ENCODE data around the gene ATG7. TPM values are rescaled to one million over a fixed set of nuclear protein-coding genes. Genes with fewer than 3 reads are reported as not detected.
A peak's percentile ranks its signal among the peaks of the same experiment; 100 is the strongest.

The ATG7 gene
- polyA plus RNA-seq, 1 donor, result 16.6 TPM

DNA sequence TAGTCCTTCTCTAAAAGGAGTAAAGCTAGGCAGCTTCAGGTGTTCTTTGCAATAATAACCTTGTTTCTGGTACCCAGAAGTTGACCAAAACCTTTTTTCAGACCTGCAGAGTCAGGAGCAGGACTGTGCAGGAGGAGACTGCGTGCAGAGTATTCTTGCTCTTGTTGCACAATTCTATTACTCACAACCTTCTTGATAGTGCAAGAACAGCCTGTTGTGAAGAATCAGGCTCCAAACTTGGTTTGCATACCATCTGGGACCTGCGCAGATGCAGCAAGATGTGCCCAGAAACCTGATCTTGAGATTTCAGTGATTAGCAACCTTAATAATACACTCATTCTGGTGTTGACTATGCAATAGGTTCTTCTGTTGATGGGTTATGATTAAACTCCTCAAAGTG lies 111.9 kb downstream of the ATG7 start:
- DNase-seq, result no peak
- no peaks in the 10 kb centered on the region for H3K9me3 ChIP-seq (ENCODE audit: control insufficient read depth, low read depth, low read length)
- H3K4me3 ChIP-seq (ENCODE audit: low read length), result no peak overlapping the region
- WGBS (ENCODE audit: insufficient coverage, low lambda C conversion rate), result no CpG with 5 or more reads among the region's 2 CpGs
- H3K27ac ChIP-seq (ENCODE audit: low read length), result no peak overlapping the region
- no peaks in the 10 kb centered on the region for H3K27me3 ChIP-seq (ENCODE audit: control insufficient read depth, insufficient read depth, low read length)
- H3K4me1 ChIP-seq (ENCODE audit: control insufficient read depth, insufficient read depth, low read length), result no peaks in the 10 kb centered on the region
- H3K36me3 ChIP-seq (ENCODE audit: control insufficient read depth, insufficient read depth, low read length), result peaks cover 2% of the 10 kb centered on the region

DNA sequence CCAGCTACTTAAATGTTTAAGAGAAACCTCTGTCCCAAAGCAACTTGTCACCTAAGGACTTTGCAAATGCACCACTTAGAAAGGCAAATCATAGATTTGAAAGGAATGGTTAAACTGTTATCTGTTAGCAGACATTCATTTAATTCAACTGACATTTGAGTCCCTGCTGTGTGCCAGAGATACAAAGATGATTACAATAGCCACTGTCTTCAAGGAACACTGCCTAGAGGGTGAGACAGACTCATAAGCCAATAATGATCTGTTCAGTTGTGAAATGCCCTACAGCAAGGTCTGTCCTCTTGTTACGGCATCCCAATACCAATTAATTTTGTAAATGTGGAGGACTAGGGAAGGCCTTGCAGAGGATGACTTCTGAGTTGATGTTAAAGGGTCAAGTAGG lies 113.1 kb downstream of the ATG7 start:
- WGBS (ENCODE audit: insufficient coverage, low lambda C conversion rate), result 100% methylated on average over 1 of the region's 1 CpG
- Histone ChIP-seq H3K27ac (ENCODE audit: low read length) (no peak overlapping the region), H3K4me1 (ENCODE audit: control insufficient read depth, insufficient read depth, low read length) (peaks cover 5% of the 10 kb centered on the region), H3K36me3 (ENCODE audit: control insufficient read depth, insufficient read depth, low read length) (peaks cover 2% of the 10 kb centered on the region), H3K9me3 (ENCODE audit: control insufficient read depth, low read depth, low read length) (no peaks in the 10 kb centered on the region), H3K4me3 (ENCODE audit: low read length) (no peak overlapping the region), H3K27me3 (ENCODE audit: control insufficient read depth, insufficient read depth, low read length) (no peaks in the 10 kb centered on the region)
- no peak for DNase-seq

DNA sequence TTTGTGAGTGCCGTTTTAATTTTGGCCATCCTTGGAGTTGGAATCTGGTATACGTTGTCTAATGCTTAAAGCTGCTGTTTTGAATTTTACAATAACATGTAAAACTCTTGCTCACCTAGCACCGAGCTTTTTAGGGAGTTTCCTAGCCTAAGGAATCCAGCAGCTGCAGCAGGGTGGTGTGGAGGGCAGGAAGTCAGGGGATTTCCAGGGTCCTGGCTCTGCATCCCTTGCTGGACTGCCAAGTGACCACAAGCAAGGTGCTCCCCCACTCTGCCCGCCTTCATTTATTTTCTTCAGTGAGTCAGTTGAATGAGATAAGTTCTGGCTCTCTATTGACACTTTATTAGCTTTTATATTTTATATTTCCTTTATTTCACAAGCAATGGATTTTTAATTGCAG lies 113.7 kb downstream of the ATG7 start:
- no peaks in the 10 kb centered on the region for H3K27me3 ChIP-seq (ENCODE audit: control insufficient read depth, insufficient read depth, low read length)
- peaks cover 2% of the 10 kb centered on the region for H3K36me3 ChIP-seq (ENCODE audit: control insufficient read depth, insufficient read depth, low read length)
- H3K27ac ChIP-seq (ENCODE audit: low read length), result no peak overlapping the region
- H3K4me3 ChIP-seq (ENCODE audit: low read length), result no peak overlapping the region
- no peak for DNase-seq
- H3K4me1 ChIP-seq (ENCODE audit: control insufficient read depth, insufficient read depth, low read length), result peaks cover 10% of the 10 kb centered on the region
- no peaks in the 10 kb centered on the region for H3K9me3 ChIP-seq (ENCODE audit: control insufficient read depth, low read depth, low read length)
- WGBS (ENCODE audit: insufficient coverage, low lambda C conversion rate), result no CpG with 5 or more reads among the region's 4 CpGs

DNA sequence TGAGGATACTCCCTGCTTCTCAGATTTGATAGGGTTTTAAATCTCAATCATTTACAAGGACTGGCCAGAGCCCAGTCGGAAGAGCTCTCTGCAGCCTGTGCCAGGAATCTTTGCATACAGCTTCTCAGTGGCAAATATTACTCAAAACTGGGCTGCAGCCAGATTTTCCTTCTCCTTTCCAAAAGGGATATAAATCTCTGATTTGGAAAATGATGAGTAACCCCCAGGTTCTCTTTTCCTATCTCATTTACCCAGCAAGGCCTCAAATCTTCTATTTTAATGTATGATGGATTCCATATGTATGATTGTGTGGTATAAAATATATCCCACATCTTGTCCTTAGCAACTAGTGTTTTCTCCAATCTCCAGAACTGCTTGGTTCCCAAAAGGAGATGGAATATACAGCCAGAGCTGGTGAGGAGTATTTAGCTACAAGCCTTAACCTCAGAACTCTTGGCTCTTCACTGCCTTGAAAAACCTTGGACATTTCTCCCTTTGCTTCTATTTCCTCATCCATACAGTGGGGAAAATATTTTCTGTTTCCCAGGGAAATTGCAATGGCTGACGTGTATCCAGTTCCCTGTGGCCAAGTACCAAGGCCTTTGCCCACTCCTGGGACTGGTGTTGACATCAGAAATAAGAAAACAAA lies 114.4 kb downstream of the ATG7 start:
- no peaks in the 10 kb centered on the region for H3K27me3 ChIP-seq (ENCODE audit: control insufficient read depth, insufficient read depth, low read length)
- H3K4me1 ChIP-seq (ENCODE audit: control insufficient read depth, insufficient read depth, low read length), result peaks cover 14% of the 10 kb centered on the region
- H3K36me3 ChIP-seq (ENCODE audit: control insufficient read depth, insufficient read depth, low read length), result peaks cover 2% of the 10 kb centered on the region
- no peaks in the 10 kb centered on the region for H3K9me3 ChIP-seq (ENCODE audit: control insufficient read depth, low read depth, low read length)
- no peak for DNase-seq
- no peak overlapping the region for H3K4me3 ChIP-seq (ENCODE audit: low read length)
- no peak overlapping the region for H3K27ac ChIP-seq (ENCODE audit: low read length)
- WGBS (ENCODE audit: insufficient coverage, low lambda C conversion rate), result no CpG with 5 or more reads among the region's 2 CpGs

DNA sequence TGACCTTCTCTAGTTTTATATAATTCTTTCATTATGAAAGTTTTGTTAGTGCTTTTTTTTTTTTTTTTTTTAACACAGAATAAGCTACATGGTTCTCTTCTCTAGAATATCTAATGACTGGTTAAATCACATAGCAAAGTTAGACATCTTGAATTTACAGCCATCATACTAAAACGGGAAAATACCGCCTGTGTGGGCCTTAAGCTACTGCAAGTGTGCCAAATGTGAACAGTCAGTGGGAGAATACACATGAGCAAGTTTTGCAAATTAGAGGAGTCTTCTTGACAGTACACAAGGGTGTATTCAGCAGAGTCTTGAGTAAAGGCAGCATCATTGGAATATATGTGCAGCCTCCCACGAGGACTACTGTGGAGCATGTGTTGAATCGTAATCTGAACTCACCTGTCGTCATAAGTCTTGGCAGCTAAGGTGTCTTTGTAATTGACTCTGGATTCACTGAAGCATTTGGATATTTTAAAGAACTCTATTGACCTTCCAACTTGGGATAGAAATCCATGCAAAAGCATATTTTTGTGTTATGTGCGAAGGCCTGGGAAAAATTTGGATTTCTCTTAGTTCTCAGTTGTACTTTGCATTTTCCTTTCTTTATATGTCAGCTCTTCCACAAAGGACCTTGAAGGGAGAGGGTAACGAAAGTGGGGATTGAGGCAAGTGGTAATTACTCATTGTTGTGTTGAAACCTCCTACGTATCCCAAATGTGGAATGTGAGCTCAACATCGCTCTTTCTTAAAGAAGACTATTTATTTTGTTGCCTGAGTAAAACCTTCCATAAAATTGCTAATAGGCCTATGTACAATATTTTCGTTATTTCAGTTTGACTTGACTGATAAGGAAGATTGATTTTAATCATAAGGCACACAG lies 117.4 kb downstream of the ATG7 start:
- Histone ChIP-seq H3K27me3 (ENCODE audit: control insufficient read depth, insufficient read depth, low read length) (no peaks in the 10 kb centered on the region), H3K4me3 (ENCODE audit: low read length) (no peak overlapping the region), H3K27ac (ENCODE audit: low read length) (no peak overlapping the region), H3K36me3 (ENCODE audit: control insufficient read depth, insufficient read depth, low read length) (no peaks in the 10 kb centered on the region), H3K4me1 (ENCODE audit: control insufficient read depth, insufficient read depth, low read length) (peaks cover 23% of the 10 kb centered on the region), H3K9me3 (ENCODE audit: control insufficient read depth, low read depth, low read length) (no peaks in the 10 kb centered on the region)
- no peak for DNase-seq
- 63% methylated on average over 2 of the region's 10 CpGs for WGBS (ENCODE audit: insufficient coverage, low lambda C conversion rate)

DNA sequence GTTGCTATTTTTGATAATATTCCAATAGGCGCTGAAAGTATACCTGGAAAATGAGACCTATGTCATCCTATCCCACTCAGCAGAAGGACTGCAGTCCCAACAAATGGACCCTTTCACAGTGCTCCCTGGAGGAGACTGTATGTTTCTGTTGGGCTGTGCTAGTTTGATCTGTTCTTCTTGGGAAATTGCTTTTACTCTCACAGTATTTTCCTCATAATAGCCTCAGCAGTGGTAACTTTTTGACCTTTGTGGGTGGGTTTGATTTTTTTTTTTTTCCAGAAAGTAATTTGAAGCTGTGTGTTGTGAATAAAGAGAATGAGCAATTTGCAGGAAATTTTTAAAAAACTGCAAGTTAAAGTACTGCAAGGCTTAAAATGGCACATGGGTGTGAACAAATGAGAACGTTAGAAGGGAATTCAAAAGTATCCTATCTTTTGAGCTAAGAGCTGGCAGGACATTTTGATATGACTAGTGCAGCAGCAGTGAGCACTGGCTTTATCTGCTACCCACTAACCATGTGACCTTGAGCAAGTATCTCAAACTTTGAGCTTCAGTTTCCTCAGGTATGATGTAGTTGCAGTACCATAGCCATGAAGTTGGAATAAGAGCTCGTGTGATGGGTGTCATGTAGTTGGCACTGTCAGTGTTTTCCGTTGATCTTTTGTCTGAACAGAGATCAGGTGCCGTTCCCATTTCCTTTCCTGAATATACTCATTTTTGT lies 118.4 kb downstream of the ATG7 start:
- Histone ChIP-seq H3K27me3 (ENCODE audit: control insufficient read depth, insufficient read depth, low read length) (no peaks in the 10 kb centered on the region), H3K27ac (ENCODE audit: low read length) (peak overlapping the region; percentile 10), H3K4me1 (ENCODE audit: control insufficient read depth, insufficient read depth, low read length) (peaks cover 23% of the 10 kb centered on the region), H3K9me3 (ENCODE audit: control insufficient read depth, low read depth, low read length) (no peaks in the 10 kb centered on the region), H3K4me3 (ENCODE audit: low read length) (no peak overlapping the region), H3K36me3 (ENCODE audit: control insufficient read depth, insufficient read depth, low read length) (no peaks in the 10 kb centered on the region)
- no CpG with 5 or more reads among the region's 5 CpGs for WGBS (ENCODE audit: insufficient coverage, low lambda C conversion rate)
- DNase-seq, result peak; percentile 30 to 70

DNA sequence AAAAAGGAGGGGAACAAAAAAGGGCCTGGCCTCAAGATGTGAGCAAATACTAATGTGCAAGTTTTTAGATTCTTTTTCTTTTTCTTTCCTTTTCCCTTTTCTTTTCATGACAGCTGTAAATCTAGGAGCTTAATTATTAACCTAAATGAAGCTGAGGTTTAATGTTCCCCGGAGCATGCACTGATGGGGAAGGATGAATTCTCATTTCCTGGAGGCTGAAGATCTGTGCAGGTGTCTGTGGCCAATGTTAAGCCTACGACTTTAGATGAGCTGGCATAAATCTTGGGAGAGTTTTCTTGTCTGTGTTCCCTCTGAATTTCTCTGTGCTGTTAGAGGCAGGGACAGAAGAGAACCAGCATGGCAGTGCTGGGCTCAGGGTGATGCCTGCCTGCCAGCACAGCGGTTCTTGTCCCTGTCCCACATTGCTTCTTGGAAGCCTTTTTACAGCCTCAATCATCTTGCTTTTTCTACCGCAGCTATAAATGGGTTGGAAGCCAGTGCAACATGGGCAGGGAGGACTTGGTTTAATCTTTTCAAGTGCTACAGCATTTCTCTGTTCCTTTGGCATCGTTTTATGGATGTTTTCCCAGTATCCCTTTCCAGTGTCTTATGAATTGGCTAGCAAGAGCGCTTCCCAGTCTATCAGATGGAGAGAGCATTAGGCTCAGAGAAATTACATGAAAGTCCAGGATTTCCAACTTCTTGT lies 119.1 kb downstream of the ATG7 start:
- H3K4me1 ChIP-seq (ENCODE audit: control insufficient read depth, insufficient read depth, low read length), result peaks cover 23% of the 10 kb centered on the region
- DNase-seq, result peak in 1 of 2 donors; percentile 74
- H3K4me3 ChIP-seq (ENCODE audit: low read length), result no peak overlapping the region
- H3K27me3 ChIP-seq (ENCODE audit: control insufficient read depth, insufficient read depth, low read length), result no peaks in the 10 kb centered on the region
- H3K27ac ChIP-seq (ENCODE audit: low read length), result peak overlapping the region; percentile 10
- whole genome bisulfite sequencing (ENCODE audit: insufficient coverage, low lambda C conversion rate), result no CpG with 5 or more reads among the region's 6 CpGs
- no peaks in the 10 kb centered on the region for H3K36me3 ChIP-seq (ENCODE audit: control insufficient read depth, insufficient read depth, low read length)
- no peaks in the 10 kb centered on the region for H3K9me3 ChIP-seq (ENCODE audit: control insufficient read depth, low read depth, low read length)

DNA sequence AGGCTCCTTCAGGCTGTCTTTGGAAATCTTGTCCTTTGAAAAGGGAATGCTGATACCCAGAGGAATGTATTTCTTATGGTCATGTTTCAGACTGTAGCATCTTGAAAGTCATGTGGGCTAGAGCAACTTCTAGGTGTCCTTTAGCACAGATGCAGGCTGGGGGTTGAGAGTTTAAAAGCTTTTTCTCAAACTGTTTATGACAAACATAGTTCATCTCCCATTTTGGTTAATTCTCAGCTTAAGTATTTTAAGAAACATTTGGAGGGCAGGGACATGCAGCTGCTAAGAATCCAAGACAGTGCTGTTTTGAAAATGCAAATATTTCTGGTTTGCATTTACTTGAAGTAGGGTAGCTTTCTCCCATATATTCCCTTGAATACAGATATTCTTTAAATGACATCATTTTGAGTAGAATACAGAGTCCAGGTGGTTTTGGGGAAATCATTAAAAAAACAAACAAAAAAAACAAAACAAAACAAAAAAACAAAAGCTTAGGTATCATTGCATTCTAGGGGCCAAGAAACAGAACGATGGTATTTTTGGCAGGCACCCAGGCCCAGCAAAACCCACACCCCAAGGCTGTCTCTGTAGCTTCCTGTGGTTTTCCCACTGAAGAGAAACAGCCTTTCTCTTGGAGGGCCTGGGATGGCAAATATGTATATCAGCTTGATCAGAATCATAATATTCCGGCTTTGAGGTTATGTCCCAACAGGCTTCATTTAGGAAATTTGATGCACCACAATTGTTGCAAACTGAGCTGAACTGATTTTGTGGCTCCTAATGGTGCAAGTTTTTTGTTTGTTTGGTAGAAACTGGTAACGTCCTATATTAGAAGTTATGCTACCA lies 120.0 kb downstream of the ATG7 start:
- no peaks in the 10 kb centered on the region for H3K9me3 ChIP-seq (ENCODE audit: control insufficient read depth, low read depth, low read length)
- H3K27me3 ChIP-seq (ENCODE audit: control insufficient read depth, insufficient read depth, low read length), result no peaks in the 10 kb centered on the region
- no peak for DNase-seq
- H3K4me3 ChIP-seq (ENCODE audit: low read length), result no peak overlapping the region
- no peak overlapping the region for H3K27ac ChIP-seq (ENCODE audit: low read length)
- peaks cover 23% of the 10 kb centered on the region for H3K4me1 ChIP-seq (ENCODE audit: control insufficient read depth, insufficient read depth, low read length)
- no peaks in the 10 kb centered on the region for H3K36me3 ChIP-seq (ENCODE audit: control insufficient read depth, insufficient read depth, low read length)
- WGBS (ENCODE audit: insufficient coverage, low lambda C conversion rate), result no CpG with 5 or more reads among the region's 3 CpGs

DNA sequence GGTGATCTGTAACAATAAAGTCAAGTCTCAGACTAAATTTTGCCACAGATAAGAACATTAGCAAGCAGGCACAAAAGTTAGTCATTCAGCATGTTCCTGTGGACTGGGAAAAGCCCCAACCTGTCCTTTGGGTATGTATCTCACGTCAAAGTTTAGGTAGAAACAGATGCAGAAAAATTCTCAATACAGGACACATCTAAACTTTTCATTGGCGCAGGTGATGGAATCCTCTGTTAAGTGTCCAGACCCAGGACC lies 120.6 kb downstream of the ATG7 start:
- H3K4me3 ChIP-seq (ENCODE audit: low read length), result no peak overlapping the region
- H3K4me1 ChIP-seq (ENCODE audit: control insufficient read depth, insufficient read depth, low read length), result peaks cover 23% of the 10 kb centered on the region
- no peaks in the 10 kb centered on the region for H3K9me3 ChIP-seq (ENCODE audit: control insufficient read depth, low read depth, low read length)
- no peak overlapping the region for H3K27ac ChIP-seq (ENCODE audit: low read length)
- no peak for DNase-seq
- H3K36me3 ChIP-seq (ENCODE audit: control insufficient read depth, insufficient read depth, low read length), result no peaks in the 10 kb centered on the region
- WGBS (ENCODE audit: insufficient coverage, low lambda C conversion rate), result no CpG with 5 or more reads among the region's 2 CpGs
- H3K27me3 ChIP-seq (ENCODE audit: control insufficient read depth, insufficient read depth, low read length), result no peaks in the 10 kb centered on the region

Measured in large intestine (tissue), 3 donors.